Measurements from ENCODE around the gene PC. TPM values are rescaled to one million over a fixed set of nuclear protein-coding genes. Genes with fewer than 3 reads are reported as not detected.

PC gene
- total RNA-seq, 4 donors from 2014 or later = 91.0 to 240 (median 134) TPM

DNA sequence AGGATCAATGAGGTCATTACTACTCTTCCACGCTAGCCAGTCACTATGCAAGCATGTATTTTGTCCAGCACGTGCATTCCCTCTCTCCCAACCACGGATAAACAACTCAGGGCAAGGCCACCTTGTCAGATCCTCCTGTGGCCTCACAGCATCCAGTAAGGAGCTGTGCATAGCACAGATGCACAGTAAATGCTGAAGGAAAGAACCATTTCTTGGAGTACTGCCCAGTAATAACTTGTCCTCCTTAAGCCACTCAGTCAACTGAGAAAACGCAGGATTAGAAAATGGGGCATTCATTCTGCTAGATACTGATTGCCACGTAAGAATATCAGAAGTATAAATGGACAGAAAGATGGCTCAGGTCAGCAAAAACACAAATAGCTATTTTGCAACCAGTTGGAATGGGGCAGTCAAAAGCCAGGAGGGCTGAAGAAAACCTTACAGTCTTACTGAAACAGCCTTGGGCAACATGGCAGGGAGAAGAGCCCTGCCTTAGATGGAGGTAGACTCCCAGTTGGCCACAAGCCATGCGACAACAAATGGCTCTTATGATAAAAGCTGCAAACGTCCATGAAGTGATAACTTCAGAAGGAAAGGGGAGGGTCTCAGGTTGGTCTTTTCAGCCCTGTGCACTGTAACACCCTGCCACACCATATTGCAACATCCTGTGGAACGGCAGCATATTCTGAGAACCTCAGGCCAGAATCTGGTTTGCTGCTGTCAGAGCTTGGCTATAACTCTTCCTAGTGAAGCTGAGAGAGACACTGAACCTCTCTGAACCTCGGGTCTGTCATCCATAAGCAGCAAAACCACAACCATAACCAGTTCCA, 23.0 kb downstream of the PC start:
- DNase-seq (ENCODE audit: low spot score) = no peak
- ATAC-seq (ENCODE audit: low FRiP score) = peak; percentile 64
- TF ChIP-seq, protein P1, sequence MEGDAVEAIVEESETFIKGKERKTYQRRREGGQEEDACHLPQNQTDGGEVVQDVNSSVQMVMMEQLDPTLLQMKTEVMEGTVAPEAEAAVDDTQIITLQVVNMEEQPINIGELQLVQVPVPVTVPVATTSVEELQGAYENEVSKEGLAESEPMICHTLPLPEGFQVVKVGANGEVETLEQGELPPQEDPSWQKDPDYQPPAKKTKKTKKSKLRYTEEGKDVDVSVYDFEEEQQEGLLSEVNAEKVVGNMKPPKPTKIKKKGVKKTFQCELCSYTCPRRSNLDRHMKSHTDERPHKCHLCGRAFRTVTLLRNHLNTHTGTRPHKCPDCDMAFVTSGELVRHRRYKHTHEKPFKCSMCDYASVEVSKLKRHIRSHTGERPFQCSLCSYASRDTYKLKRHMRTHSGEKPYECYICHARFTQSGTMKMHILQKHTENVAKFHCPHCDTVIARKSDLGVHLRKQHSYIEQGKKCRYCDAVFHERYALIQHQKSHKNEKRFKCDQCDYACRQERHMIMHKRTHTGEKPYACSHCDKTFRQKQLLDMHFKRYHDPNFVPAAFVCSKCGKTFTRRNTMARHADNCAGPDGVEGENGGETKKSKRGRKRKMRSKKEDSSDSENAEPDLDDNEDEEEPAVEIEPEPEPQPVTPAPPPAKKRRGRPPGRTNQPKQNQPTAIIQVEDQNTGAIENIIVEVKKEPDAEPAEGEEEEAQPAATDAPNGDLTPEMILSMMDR (IDR thresholded peaks at IDR 0.05) = no peak

DNA sequence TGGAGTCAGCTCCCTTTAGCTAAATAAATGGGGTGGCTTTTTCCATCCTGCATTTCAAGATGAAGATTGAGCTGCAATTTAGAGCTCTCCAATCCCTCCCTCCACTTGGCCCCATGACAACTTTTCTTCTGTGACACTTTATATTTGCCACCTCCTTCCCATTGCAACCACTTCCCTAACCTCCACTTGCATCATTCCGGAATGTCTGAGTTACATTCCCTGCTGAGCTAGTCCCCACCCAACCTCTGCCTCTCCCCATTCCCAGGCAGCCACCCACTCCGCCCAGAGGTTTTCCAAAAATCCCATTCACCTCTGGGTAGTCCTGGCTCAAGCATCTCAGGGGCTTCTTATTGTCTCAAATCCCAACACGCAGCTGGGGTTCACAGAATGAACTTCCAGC, 24.7 kb downstream of the PC start:
- no peak for DNase-seq (ENCODE audit: low spot score)
- no peak for ATAC-seq (ENCODE audit: low FRiP score)
- TF ChIP-seq, protein P1 (IDR thresholded peaks at IDR 0.05) = no peak

DNA sequence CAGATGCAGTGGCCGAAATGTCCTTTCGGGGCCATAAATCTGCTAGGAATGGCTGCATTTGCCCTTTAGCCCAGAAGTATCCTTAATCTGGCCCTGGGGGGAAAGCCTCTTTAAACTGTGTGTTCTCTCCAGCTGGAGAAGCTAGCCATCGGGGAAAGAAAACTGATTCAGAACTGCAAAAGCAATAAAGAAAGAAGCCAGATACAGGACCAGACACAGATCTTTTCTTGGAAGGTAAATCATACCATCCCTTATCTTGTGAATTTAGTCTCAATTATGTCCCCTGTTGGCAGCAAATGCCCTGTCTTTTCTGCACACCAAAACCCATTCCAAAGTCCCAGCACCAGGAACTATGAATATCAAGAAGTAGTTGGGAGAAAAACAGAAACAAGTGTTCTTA, 25.6 kb downstream of the PC start:
- TF ChIP-seq, protein P1 (IDR thresholded peaks at IDR 0.05) = no peak
- ATAC-seq (ENCODE audit: low FRiP score) (no peak), DNase-seq (ENCODE audit: low spot score) (no peak)

GRCh38 chr11:66929753-66930152, 28.4 kb downstream of the PC start:
- ATAC-seq (ENCODE audit: low FRiP score) = no peak
- TF ChIP-seq, protein P1 (IDR thresholded peaks at IDR 0.05) = no peak

DNA sequence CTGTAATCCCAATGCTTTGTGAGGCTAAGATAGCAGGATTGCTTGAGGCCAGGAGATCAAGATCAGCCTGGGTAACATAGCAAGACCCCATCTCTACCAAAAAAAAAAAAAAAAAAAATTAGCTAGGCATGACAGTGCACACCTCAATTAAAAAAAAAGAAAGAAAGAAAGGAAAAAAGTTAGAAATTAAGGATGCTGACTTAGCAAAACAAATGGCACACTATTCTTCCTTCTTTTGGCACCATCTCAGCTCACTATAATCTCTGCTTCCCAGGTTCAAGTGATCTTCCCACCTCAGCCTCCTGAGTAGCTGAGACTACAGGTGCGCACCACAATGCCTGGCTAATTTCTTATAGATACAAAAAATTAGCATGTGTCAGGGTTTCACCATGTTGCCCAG, 33.9 kb downstream of the PC start:
- DNase-seq (ENCODE audit: low spot score) (no peak), ATAC-seq (ENCODE audit: low FRiP score) (no peak)
- TF ChIP-seq, protein P1 (IDR thresholded peaks at IDR 0.05) = no peak

More at GRCh38 chr11:66929753-66930152, 28.4 kb downstream of the PC start:
- DNase-seq (ENCODE audit: low spot score) = no peak

DNA sequence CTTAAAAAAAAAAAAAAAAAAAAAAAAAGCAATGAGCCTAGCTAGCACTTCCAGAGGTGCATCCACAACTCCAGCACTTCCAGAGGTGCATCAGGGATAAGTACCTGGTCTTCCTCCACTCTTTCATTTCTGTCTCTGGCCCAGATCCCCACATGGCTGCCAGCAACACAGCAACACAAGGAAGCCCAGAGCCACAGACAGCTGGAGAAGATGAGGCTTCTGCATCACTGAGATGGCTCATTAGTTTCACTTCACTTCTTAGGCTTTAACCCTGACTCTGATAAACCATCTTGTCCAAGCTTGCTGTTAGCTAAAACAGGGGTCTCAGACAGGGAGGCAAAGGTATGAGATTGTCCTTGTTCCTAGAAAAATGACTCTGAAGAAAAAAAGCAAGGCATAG, 35.6 kb downstream of the PC start:
- ATAC-seq (ENCODE audit: low FRiP score) (no peak), DNase-seq (ENCODE audit: low spot score) (no peak)
- TF ChIP-seq, protein P1 (IDR thresholded peaks at IDR 0.05) = no peak
